Kasumi-1 (cell line): ENCODE measurements around the gene ZFR.
"Not testable (repeated sequence)": the region's sequence is repeated elsewhere in the genome, so short reads cannot be mapped to it uniquely, and the experiment has no call there.

ENCODE experiments used
- DNase-seq, 2 experiments: peaks; one replicate each; lab custom pipeline; 2025; lab: John Stamatoyannopoulos, UW

ZFR gene

DNA sequence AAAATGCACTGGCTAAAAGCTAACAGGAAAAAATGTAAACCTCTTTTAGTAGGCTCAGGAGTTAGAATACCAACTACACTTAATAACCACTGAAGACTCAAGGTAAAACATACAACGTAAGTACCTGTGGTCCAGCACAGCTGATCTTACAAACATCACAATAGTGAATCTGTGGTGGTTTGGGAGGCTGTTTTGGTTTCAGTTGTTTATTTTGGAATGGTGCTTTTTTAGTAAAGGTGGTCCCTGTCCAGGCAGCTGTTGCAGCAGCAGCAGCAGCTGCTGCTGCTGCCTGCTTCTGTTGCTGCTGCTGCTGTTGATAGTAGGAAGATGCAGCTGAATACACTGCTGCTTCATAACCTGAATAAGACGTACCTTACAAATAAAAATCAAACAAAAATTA, 37.9 kb downstream of the ZFR start:
- DNase-seq, result no peak

DNA sequence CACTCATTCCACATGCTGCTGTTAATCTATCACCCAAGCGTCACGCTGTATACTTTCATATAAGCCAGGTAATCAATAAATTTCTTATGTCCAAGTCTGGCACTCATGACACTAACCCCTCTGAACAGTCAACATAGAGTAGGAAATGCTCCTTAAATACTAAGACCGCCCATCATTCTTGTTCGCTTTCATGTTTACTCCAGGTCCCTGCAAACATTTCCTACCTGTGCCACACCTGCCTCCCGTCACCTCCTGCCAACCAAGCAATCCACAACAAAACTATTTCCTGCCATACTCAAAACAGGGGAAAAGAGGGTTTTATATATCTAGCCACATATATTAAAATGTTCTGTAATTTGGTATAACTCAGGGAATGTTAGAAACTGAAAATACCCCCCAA, 39.0 kb downstream of the ZFR start:
- DNase-seq, result no peak

DNA sequence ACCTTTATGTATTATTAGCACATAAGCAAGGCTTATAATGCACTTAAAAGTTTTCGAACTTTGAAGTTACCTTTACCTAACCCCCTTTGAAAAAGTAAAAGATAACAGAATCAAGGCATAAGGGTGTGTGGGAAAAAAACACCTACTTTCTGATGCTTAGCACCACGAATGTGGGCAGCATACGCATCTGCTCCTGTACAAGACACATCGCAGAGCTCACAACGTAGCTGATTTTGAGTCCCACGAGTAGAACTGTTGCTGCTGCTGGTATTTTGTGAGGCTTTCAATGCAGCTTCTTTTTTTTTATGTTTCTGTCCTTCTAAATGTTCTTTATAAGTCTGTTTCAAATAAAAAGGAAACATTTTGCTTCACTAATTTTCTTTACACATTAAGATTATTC, 40.8 kb downstream of the ZFR start:
- no peak for DNase-seq

DNA sequence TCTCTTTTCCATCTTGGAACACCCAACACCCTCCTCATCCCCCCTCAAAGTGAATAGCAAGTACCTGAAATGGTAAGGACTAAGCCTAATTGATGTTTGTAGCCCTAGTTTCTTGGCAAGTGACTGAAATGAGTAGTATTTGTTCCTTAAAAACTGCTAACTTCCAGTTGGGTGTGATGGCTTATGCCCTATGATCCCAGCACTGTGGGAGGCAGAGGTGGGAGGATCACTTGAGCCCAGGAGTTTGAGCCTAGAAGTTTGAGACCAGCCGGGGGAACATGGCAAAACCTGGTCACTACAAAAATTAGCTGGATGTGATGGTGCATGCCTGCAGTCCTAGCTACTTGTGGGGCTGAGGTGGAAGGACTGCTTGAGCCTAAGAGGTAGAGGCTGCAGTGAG, 44.1 kb downstream of the ZFR start:
- no peak for DNase-seq

DNA sequence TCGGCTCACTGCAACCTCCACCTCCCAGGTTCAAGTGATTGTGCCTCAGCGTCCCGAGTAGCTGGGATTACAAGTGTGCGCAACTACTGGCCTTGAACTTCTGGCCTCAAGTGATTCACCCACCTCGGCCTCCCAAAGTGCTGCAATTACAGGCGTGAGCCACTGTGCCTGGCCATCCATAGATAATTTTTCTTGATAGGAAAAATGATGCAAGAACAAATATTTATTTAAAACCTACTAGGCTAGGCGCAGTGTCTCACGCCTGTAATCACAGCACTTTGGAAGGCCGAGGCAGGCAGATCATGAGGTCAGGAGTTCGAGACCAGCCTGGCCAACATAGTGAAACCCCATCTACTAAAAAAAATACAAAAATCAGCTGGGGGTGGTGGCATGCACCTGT, 45.8 kb downstream of the ZFR start:
- DNase-seq, result not testable (repeated sequence)

DNA sequence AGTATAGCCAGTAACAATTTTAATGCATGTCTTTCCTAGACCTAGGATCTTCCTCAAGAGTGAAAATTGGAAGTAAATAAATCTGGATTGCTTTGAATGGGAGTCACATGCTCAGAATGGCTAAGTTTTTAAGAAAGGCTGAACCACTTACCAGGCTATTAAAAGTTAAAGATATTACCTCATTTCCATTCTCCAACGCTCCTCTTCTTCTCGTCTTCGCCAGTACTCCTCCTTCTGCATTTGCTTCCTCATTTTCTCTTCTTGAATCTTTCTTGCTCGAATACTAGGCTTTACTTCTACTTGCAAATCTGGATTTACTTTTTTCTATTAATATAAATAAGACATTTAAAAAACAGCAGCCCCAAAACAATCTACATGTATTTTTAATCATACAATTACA, 49.6 kb downstream of the ZFR start:
- DNase-seq, result no peak

DNA sequence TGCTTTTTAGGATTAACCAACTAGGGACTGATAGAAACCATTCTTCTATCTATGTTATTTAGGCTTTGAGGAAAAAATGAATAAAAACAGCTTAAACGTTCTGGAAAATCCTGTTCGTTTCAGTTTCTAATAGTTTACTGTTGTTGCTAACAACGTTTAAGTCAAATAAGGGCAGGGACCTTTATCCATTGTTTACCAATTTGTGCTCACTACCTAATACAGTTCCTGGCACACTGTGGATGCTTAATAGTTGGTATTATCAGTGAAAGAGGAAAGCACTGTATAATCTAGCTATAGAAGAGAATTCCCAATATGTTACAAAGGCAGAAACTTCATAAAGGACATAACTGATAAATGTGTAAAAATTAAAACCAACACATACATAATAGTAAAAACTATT, 52.5 kb downstream of the ZFR start:
- no peak for DNase-seq

DNA sequence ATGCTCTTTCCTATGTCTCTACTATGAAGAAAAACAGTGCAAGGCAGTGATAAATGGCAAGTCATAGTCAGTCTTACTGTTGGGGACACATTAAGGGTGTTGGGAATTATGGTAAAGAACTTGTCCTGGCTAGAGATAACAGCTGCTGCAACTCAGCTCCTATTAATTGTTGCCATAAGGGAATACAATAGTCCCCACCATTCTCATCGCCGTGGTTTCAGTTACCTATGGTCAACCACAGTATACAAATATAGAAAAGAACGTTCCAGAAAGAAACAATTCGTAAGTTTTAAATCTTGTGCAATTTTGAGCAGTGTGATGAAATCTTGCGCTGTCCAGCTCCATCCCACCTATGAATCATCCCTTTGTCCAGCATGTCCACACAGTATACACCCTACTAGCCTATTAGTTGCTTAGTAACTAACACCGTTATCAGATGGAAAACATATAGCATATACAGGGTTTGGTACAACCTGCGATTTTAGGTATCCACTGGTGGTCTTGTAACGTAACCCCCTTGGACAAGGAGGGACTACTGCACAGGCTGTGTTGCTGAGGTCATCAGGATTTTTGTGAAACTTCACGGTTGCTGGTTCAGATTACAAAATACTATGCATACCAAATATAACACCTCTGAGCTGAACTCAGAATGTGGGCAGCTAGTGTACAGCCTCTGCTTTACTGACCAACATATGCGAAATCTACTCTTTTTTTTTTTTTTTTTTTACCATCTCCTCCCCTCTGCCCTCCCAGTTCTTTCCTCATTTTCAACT, 53.5 kb downstream of the ZFR start:
- DNase-seq, result no peak

DNA sequence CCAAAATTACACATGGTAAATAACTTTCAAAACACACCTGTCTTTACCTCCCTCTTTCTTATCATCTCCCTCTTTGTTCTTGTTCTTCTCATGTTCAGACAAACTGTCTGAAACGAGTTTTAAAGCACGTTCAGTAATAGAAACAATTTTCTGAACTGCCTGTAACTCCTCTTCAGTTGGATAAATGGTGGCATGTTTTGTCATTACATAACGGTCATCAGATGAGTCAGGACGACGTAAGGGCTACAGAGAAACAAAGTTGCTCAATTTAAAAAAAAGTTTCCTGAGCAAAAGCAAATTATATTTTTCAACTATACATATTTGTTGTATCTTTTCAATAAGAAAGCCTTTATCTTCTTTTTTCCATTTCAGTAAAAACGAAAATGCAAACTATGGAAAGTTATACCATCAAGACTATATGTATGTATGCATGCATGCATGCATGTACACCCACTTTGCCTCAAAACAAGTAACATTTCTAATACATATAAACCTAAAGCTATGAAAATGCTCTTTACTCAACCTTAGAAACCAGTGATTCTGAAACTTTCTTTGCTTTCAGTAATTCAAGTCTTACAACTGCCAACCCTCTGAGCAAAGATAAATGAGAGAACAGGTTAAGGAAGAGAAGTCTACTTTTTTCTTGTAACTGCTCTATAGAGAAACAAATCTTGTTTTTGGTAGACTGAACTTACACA, 56.0 kb downstream of the ZFR start:
- DNase-seq, result no peak

DNA sequence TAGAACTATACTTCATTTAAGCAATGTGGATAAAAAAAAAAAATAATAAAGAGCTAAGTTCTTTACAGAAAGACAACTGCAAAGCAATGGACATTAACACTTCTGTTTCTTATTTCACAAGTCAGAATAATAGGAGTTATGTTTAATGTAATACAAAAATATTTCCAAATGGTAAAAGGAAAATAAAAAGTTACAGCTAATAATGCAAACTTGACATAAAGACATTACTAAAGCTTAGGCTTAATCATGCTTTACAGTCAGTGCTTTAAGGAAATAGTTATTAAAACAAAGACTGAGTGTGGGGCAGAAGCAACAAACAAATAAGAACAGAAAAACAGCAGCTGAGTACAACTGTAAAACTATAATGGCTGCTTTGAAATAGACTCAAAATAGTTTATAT, 56.7 kb downstream of the ZFR start:
- DNase-seq, result no peak

DNA sequence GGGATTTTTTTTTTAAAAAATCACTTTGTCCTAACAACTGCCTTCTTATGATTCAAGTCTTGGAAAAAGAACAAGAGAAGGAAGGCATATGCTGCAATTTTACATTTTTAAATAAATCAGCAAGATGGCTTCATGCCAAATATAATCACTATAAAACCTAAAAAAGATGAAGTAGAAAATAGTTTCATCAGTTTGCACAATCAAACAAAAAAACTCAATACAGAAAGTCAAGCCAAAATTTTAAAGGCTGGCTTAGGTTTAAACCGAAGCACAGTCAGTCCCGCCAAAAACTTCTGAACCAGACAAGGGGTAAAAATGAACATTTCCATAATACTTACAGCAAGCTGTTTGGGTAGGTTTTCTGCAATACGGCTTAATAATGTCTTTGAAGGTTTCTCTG, 57.3 kb downstream of the ZFR start:
- DNase-seq, result no peak

DNA sequence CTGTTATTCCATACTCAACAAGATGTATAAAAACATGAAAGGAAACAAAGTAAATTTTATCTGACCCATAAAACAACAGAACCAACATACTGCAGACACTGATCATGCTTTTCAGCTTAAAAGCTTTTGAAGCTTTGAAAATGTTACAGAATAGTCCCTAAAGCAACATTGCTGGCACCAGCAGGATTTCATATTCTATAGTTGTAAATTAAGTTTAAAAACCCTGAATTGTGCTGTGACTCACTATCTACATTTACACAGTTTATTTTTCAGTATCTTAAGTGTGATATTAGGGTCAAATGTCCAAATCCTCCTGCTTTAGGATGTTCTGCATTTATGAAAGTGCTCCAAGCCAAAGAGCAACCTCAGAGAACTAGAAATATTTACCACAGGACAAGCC, 59.9 kb downstream of the ZFR start:
- no peak for DNase-seq

DNA sequence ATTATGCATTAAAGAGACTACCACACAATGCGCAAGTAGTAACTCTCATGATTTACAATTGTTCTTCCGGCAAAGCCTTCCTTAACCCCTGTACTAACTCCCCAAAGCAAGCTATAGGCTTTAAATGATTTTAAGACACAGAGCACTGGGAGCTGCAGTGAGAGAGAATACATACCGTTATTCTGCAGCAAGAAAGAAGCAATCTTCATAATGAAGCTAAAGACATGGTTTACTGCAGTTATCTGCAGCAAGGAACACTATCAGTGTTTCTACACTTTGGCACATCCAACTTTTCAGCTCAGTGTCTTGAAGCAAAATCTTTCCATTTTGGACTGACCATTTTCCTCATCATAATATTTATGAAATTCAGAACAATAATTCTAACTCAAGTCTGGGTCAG, 61.0 kb downstream of the ZFR start:
- DNase-seq, result no peak

DNA sequence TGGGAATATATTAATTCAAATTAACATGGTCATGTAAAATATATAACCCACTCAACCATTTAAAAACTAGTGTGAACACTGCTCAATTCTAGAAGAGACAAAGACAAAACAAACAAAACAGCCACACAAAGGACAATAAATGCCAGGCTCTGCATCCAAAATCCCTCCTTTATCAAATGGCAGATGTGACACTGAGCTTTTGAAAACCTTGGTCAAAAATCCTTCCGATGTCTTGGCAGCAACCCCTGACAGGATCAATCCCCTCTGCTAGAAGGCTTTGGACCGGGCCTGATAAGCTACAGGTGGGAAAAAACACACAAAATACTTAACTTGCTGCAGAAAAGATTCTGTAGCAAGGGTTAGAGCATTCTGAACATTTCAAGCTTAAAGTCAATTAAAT, 61.5 kb downstream of the ZFR start:
- DNase-seq, result no peak

DNA sequence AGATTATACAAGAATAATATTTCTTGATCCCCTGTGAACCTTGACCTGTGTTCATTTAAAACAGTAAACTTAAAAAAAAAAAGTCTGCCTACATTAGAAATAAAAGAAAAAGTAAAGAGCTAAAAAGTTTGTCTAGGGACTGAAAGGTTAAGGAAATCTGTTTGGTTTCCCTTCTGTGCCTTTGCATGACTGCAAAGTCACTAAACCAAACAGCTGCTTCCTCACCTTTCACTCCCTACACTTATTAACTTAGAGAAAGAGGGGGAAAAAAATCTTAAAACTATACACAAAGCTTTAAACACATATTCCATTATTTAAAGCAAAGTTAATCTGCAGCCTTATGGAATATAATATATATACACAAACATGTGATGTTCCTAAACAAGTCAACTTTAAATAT, 65.1 kb downstream of the ZFR start:
- DNase-seq, result no peak

DNA sequence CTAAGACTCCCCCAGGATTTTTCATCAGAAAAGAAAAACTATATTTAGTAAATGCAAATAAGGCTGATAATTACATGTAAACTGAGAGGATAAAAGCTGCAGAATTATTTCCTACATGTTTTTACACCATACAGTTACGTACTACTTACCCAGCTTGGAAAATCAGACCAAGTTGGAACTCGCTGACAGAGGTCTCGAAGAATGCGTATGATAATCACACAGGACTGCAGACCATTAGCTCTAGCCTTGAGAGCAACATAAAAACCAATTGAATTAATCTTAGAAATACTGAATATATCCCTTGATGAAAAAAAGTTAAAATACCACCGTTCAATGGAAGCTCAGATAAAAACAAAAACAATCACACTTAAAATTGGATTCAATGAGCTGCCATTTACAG, 65.6 kb downstream of the ZFR start:
- no peak for DNase-seq

DNA sequence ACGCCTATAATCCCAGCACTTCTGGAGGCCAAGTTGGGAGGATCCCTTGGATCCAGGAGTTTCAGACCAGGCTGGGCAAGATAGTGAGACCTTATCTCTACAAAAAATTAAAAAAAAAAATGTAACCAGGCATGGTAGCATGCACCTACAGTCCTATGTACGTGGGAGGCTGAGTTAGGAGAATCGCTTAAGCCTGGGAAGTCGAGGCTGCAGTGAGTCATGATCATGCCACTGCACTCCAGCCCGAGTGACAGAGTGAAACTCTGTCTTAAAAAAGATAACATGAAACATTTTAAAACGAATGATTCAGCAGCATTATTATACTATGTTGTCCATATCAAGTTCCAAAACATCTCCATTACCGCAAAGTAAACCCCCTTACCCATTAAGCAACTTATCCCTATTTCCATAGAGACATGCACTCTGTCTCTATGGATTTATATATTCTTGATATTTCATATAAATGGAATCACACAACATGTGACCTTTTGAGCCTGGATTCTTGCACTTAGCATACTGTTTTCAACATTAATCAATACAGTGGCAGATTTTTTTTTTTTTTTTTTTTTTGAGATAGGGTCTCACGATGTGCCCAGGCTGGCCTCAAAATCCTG, 74.9 kb downstream of the ZFR start:
- DNase-seq, result no peak

DNA sequence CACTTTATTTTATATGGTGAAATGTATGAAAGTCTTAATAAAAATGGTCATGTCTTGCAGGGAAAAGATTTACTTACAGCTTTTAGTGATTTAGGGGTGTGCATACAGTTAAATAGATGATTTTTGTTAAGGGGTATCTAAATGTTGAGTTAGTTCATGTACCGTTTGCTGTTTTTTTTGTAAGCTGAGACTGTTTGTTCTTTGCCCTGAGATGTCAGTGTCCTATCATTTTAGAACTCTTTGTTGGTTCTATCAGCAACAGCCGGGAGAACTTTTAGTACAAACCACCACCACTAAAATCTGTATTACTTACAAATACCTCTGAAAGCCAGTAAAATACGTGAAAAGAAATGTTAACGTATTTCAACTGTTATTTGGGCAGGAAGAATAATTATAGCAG, 75.5 kb downstream of the ZFR start:
- no peak for DNase-seq

DNA sequence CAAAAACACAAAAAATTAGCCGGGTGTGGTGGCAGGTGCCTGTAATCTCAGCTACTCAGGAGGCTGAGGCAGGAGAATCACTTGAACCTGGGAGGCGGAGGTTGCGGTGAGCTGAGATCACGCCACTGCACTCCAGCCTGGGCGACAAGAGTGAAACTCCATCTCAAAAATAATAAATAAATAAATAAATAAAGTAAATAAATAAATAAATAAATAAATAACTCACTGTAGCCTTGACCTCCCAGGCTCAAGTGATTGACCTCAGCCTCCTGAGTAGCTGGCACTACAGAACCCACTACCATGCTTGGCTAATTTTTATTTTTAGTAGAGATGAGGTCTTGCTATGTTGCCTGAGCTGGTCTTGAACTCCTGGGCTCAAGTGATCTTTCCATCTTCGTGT, 77.3 kb downstream of the ZFR start:
- not testable (repeated sequence) for DNase-seq

DNA sequence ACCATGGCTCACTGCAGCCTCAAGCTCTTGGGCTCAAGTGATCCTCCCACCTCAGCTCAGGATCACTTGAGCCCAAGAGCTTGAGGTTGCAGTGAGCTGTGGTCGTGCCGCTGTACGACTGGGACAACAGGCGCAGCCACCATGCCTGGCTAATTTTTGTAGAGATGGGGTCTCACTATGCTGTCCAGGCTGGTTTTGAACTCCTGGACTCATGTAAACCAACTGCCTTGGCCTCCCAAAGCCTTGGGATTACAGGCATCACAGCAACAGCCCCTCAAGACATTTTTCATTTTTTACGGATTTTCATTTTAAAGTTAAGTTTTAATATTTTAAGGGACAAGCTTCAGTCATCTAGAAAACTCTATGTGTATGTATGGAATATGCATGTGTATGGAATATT, 78.9 kb downstream of the ZFR start:
- no peak for DNase-seq

DNA sequence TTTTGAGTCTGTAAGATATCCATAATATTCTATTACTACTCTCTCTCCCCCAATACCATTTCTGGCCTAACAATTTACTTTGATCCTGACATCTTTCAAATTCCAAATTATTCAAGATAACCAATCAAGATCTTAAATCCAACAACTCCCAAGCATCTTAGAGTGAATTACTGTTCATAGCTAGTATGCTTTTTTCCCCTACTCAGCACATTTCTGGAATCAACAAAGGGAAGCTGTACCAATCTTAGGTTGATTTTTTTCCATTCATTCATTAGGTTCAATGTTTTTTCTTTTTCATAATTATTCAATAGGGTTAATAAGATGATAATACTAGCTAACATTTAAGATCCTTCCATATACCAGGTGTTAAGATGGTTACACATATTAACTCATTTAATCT, 81.5 kb downstream of the ZFR start:
- DNase-seq, result no peak

DNA sequence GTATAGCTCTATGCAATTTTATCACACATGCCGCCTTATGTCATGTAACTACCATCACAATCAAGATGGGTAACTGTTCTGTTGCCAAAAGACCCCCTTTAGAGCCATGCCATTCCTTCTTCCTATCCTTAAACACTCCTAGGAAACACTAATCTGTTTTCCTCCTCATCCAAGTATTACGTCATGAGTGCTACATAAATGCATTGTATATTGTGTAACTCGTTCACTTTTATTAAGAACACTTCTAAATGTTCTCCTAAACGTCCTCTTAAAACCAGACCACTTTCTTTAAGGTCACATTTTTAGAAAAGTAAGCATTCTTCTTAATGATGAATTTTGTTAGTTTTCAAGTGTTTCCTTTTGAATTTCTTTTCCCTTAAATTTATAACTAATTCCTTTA, 82.0 kb downstream of the ZFR start:
- DNase-seq, result no peak

DNA sequence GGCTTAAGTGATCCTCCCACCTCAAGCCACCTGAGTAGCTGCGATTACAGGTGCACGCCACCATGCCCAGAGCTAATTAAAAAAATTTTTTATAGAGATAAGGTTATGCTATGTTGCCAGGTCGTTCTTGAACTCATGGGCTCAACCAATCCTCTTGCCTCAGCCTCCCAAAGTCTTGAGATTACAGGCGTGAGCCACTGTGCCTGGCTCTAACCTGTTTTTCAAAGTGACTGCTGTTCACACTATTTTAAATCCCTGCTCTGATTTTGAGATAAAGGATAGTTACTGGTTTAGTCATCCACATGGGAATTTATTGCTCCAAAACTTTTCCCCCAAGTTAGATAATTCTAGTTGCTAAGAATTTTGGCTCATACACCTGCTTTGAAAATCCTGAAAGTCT, 83.6 kb downstream of the ZFR start:
- DNase-seq, result no peak

DNA sequence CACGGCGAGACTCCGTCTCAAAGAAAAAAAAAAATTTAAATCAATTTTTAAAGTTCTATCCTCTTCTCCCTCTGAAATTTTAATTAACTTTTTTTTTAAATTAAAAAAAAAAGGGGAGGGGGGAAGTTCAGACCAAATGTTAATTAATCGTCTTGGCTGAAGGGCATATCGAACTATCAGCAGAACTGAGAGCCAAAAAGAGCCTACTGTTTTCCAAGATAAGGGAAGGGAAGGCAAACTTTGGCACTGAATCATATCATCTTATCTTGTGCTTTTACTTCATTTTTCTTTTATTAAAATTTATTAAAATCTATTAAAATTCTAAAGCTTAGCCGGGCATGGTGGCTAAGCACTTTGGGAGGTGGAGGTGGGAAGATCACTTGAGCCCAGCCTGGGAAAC, 85.9 kb downstream of the ZFR start:
- DNase-seq, result no peak
